Hematopoietic multipotent progenitor cell treated with erythropoietin and hydrocortisone succinate and interleukin-3 and kit ligand, for 17 days (in vitro differentiated cells): ENCODE data around the gene AR.

Experiments used
- DNase-seq: peaks from one replicate; pipeline ENCODE4 v3.0.0-alpha.2; 2015; ENCODE audit warnings: low spot score

AR gene

GRCh38 chrX:67543818-67544217, at the start of gene AR:
Gene AR (plus strand): TSS chrX:67544021. CDS start chrX:67545147, 1,126 bp downstream.
- DNase-seq = no peak

GRCh38 chrX:67500617-67501016, 43.2 kb upstream of the AR start:
- no peak for DNase-seq

- DNase-seq = no peak
Measured at GRCh38 chrX:67503004-67503403, 40.8 kb upstream of the AR start.

- DNase-seq = no peak
Measured at GRCh38 chrX:67503453-67503852, 40.4 kb upstream of the AR start.

GRCh38 chrX:67520671-67521070, 23.1 kb upstream of the AR start:
- DNase-seq = no peak

- no peak for DNase-seq
Measured at GRCh38 chrX:67523002-67523681, 20.7 kb upstream of the AR start.

- no peak for DNase-seq
Measured at GRCh38 chrX:67523932-67524331, 19.9 kb upstream of the AR start.

- DNase-seq = no peak
Measured at GRCh38 chrX:67524428-67524827, 19.4 kb upstream of the AR start.

- DNase-seq = no peak
Measured at GRCh38 chrX:67524950-67525691, 18.7 kb upstream of the AR start.

GRCh38 chrX:67536564-67536963, 7.3 kb upstream of the AR start:
- DNase-seq = no peak

- no peak for DNase-seq
Measured at GRCh38 chrX:67538383-67538782, 5.4 kb upstream of the AR start.

GRCh38 chrX:67544281-67545035, 637 bp downstream of the AR start:
- DNase-seq = no peak

GRCh38 chrX:67545036-67545821, 1.4 kb downstream of the AR start:
- DNase-seq = no peak

- DNase-seq = no peak
Measured at GRCh38 chrX:67545893-67546495, 2.2 kb downstream of the AR start.

- no peak for DNase-seq
Measured at GRCh38 chrX:67546496-67547423, 2.9 kb downstream of the AR start.

GRCh38 chrX:67555578-67556203, 11.9 kb downstream of the AR start:
- peak; percentile 9 for DNase-seq

- DNase-seq = no peak
Measured at GRCh38 chrX:67558267-67558666, 14.4 kb downstream of the AR start.

- no peak for DNase-seq
Measured at GRCh38 chrX:67563469-67564448, 19.9 kb downstream of the AR start.

- DNase-seq = no peak
Measured at GRCh38 chrX:67564475-67564874, 20.7 kb downstream of the AR start.
